A673 (cell line): Measurements from ENCODE around the gene BNC1. TPM values are rescaled to one million over a fixed set of nuclear protein-coding genes. Genes with fewer than 3 reads are reported as not detected.

Source experiments
- BruUV-seq: library from RNA; stranded (reverse); fragments of 400-500 nt; replicated peaks from 2 replicates; lab custom pipeline; 2021; lab: Mats Ljungman, UMichigan
- CTCF ChIA-PET: fragments of 300-600 bp; sonication (Branson Sonifier 250); formaldehyde crosslinking; loops from one replicate; lab custom pipeline; 2022; ENCODE audit warnings: antibody characterized with exemption; lab: Charles Lee
- POLR2A ChIA-PET: fragments of 300-600 bp; sonication (Branson Sonifier 250); formaldehyde crosslinking; loops from one replicate; lab custom pipeline; 2022; ENCODE audit warnings: antibody characterized with exemption; ENCODE audit not compliant: low non-redundant PET; lab: Charles Lee
- DNase-seq: peaks from one replicate; pipeline ENCODE4 v3.0.0-alpha.2; 2015; ENCODE audit warnings: low spot score
- H3K27ac ChIP-seq: fragments of 200-600 bp; sonication (generic); 2 replicates; pipeline ENCODE4 v1.5.1; 2016; ENCODE audit warnings: mixed run types, low read depth, mild to moderate bottlenecking, mixed read lengths, antibody characterized with exemption, low read length; ENCODE audit not compliant: poor library complexity, severe bottlenecking
- H3K27me3 ChIP-seq: fragments of 200-600 bp; sonication (generic); replicated peaks from 2 replicates; pipeline ENCODE4 v1.6.1; 2017; ENCODE audit warnings: mixed run types, low read depth, mild to moderate bottlenecking, mixed read lengths, antibody characterized with exemption, low read length; ENCODE audit not compliant: insufficient read depth, poor library complexity
- H3K36me3 ChIP-seq: fragments of 200-600 bp; sonication (generic); 2 replicates; pipeline ENCODE4 v1.6.1; 2016; ENCODE audit warnings: mixed run types, mild to moderate bottlenecking, mixed read lengths, antibody characterized with exemption, low read length; ENCODE audit not compliant: insufficient read depth, poor library complexity, severe bottlenecking
- H3K4me1 ChIP-seq: fragments of 200-600 bp; sonication (generic); 2 replicates; pipeline ENCODE4 v1.6.1; 2017; ENCODE audit warnings: mixed run types, mild to moderate bottlenecking, mixed read lengths, antibody characterized with exemption, low read length; ENCODE audit not compliant: insufficient read depth, poor library complexity, severe bottlenecking
- H3K4me3 ChIP-seq: fragments of 200-600 bp; sonication (generic); 2 replicates; pipeline ENCODE4 v1.5.1; 2016; ENCODE audit warnings: low read depth, mixed run types, mild to moderate bottlenecking, mixed read lengths, low read length; ENCODE audit not compliant: poor library complexity, severe bottlenecking
- H3K9me3 ChIP-seq: fragments of 200-600 bp; sonication (generic); 2 replicates; pipeline ENCODE4 v1.6.1; 2016; ENCODE audit warnings: mixed run types, low read depth, mild to moderate bottlenecking, mixed read lengths, antibody characterized with exemption, low read length; ENCODE audit not compliant: poor library complexity, severe bottlenecking
- EZH2 ChIP-seq: fragments of 200-600 bp; sonication (generic); IDR thresholded peaks from 2 replicates; pipeline ENCODE4 v1.6.1; 2017; ENCODE audit warnings: borderline replicate concordance, low read depth, mild to moderate bottlenecking, mixed read lengths, antibody characterized with exemption, low read length; ENCODE audit not compliant: poor library complexity, severe bottlenecking
- intact Hi-C: fragments of 100-400 bp; cut with micrococcal nuclease; formaldehyde crosslinking; loops from one replicate; pipeline ENCODE4 v1.10.0; 2022; ENCODE audit not compliant: unreplicated experiment
- total RNA-seq: library from RNA; stranded (reverse); gene quantifications from 2 replicates; pipeline ENCODE4 v1.2.3, GENCODE V29; 2021
- TF ChIP-seq, protein P1 (sequence below): fragments of 300-800, 200-600 bp; sonication (generic); conservative IDR thresholded peaks from 2 replicates; pipeline ENCODE4 v1.5.1; 2017; ENCODE audit warnings: low read depth, mild to moderate bottlenecking, antibody characterized with exemption, low read length, moderate library complexity, mixed read lengths

The BNC1 gene
- total RNA-seq, 1 experiment from 2014 or later = 0.37 TPM

DNA sequence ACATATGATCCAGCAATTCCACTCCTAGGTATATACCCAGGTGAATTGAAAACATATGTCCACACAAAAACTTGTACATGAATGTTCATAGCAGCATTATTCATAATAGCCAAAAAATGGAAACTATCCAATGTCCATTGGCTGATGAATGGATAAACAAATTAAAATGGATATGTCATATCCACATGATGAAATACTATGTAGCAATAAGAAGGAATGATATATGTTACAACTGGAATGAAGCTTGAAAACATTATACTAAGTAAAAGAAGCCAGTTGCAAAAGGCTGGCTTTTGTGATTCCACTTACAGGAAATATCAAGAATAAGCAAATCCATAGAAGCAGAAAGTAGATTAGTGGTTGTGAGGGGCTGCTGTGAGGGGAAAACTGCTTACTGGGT lies 33.7 kb downstream of the BNC1 start:
- no peaks in the 10 kb centered on the region for H3K36me3 ChIP-seq
- no TSS peak for BruUV-seq
- ChIA-PET CTCF (no interaction called here), POLR2A (no interaction called here)
- H3K9me3 ChIP-seq = peaks cover under 1% of the 10 kb centered on the region
- no peak overlapping the region for H3K27ac ChIP-seq
- DNase-seq = no peak
- TF ChIP-seq EZH2 = no peak
- peaks cover 6% of the 10 kb centered on the region for H3K27me3 ChIP-seq
- H3K4me3 ChIP-seq = no peak overlapping the region
- H3K4me1 ChIP-seq = no peaks in the 10 kb centered on the region
- intact Hi-C loops = no loop called here

DNA sequence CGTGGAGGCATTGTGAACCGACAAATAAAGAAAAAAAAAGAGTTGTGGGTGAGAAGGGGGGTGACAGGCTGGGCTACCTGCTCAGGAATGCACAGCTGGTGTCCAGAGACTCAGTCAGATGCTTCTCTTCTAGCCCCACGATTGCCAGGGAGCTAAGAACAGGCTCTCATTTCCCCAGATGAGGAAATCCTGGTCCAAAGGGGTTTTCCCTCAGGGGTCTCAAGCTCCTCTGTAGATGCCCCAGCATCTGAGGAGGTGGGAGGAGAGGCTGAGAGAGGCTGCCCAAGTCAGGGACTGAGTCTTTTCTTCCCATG lies 35.5 kb downstream of the BNC1 start:
- peaks cover 6% of the 10 kb centered on the region for H3K27me3 ChIP-seq
- no peak for DNase-seq
- H3K4me1 ChIP-seq = no peaks in the 10 kb centered on the region
- POLR2A ChIA-PET = no interaction called here
- H3K27ac ChIP-seq = no peak overlapping the region
- no TSS peak for BruUV-seq
- intact Hi-C loops = loop anchor here (2.0 to 10.0 kb wide), 3 partner anchors 310 to 776 kb away; no protein-coding TSS in a partner anchor
- H3K4me3 ChIP-seq = no peak overlapping the region
- H3K36me3 ChIP-seq = no peaks in the 10 kb centered on the region
- peaks cover 3% of the 10 kb centered on the region for H3K9me3 ChIP-seq
- TF ChIP-seq, protein P1, sequence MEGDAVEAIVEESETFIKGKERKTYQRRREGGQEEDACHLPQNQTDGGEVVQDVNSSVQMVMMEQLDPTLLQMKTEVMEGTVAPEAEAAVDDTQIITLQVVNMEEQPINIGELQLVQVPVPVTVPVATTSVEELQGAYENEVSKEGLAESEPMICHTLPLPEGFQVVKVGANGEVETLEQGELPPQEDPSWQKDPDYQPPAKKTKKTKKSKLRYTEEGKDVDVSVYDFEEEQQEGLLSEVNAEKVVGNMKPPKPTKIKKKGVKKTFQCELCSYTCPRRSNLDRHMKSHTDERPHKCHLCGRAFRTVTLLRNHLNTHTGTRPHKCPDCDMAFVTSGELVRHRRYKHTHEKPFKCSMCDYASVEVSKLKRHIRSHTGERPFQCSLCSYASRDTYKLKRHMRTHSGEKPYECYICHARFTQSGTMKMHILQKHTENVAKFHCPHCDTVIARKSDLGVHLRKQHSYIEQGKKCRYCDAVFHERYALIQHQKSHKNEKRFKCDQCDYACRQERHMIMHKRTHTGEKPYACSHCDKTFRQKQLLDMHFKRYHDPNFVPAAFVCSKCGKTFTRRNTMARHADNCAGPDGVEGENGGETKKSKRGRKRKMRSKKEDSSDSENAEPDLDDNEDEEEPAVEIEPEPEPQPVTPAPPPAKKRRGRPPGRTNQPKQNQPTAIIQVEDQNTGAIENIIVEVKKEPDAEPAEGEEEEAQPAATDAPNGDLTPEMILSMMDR = no peak
- no peak for TF ChIP-seq EZH2
- CTCF ChIA-PET = interaction anchor here (0.6 to 2.0 kb wide), 11 partner anchors 182 to 786 kb away, joined by 3 to 35 read pairs (median 4); partner anchors contain the start of gene SH3GL3

DNA sequence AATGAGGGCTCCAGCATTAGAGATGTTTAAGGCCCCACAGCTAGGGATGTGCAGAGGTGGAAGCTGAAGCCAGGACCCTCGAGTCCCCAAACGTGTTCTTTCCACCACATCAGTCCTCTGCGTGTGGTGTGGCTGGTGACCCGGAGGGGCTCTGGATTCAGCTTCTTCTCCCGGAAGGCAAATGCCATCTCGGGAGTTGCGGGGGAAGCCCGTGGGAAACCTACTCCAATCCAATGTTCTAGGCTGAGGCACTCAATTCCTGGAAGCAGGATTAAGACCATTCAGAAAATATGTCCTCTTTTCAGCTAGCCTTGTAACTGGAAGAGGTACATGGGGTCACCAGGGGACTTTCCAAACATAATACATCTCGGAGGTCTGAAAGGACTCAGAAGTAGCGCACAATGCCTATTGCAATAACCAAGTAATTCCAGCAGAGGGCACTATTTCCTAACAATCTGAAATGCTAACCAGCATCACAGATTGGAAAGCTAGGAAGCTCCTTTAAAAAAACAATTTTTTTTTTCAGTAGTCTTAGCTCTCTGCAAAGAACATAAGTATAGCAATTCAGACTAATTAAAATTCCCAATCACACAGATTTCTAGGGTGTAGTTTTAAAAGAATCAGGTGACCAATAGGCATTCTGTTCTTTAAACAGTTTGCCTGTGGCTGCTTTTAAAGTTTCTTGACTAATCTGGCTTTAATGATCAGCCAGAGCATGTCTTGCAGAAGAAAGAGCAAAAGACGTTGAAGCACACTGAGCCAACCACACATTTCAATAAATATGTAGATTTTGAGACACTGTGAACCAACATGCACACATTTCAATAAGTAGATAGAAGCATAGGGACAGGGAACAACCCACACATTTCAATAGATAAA lies 36.1 kb downstream of the BNC1 start:
- DNase-seq = peak; percentile 73
- POLR2A ChIA-PET = no interaction called here
- BruUV-seq = no TSS peak

More for the DNA sequence above, 36.1 kb downstream of the BNC1 start:
- Histone ChIP-seq H3K9me3 (peaks cover 3% of the 10 kb centered on the region), H3K36me3 (no peaks in the 10 kb centered on the region), H3K4me3 (no peak overlapping the region), H3K4me1 (no peaks in the 10 kb centered on the region), H3K27ac (no peak overlapping the region), H3K27me3 (peaks cover 6% of the 10 kb centered on the region)
- intact Hi-C loops = loop anchor here (1.0 to 10.0 kb wide), 4 partner anchors 188 to 776 kb away; no protein-coding TSS in a partner anchor
- CTCF ChIA-PET = interaction anchor here (0.6 to 2.0 kb wide), 11 partner anchors 182 to 787 kb away, joined by 3 to 35 read pairs (median 4); partner anchors contain the start of gene SH3GL3
- TF ChIP-seq, protein P1 = peak; percentile 90
- TF ChIP-seq EZH2 = no peak
